Fibroblast of the aortic adventitia (primary cell): Measurements from ENCODE around the gene PADI2. TPM values are rescaled to one million over a fixed set of nuclear protein-coding genes. Genes with fewer than 3 reads are reported as not detected.
A peak's percentile ranks its signal among the peaks of the same experiment; 100 is the strongest.

ENCODE experiments used
- DNase-seq: peaks from one replicate; pipeline ENCODE4 v3.0.0-alpha.2; 2010; ENCODE audit warnings: low read depth
- H3K4me3 ChIP-seq: 2 replicates; pipeline ENCODE4 v1.5.1; 2011; ENCODE audit warnings: low read depth, mild to moderate bottlenecking, control low read depth, low read length, moderate library complexity
- total RNA-seq: library from RNA; depleted of rRNA; stranded (reverse); fragments of >200 nt; gene quantifications from 2 replicates; pipeline ENCODE4 v1.2.3, GENCODE V29; 2012; ENCODE audit warnings: low replicate concordance
- TF ChIP-seq, protein P1 (sequence below): IDR thresholded peaks from 2 replicates; pipeline ENCODE4 v1.5.1; 2011; ENCODE audit warnings: mild to moderate bottlenecking, low read length, control low read depth, inconsistent platforms; ENCODE audit not compliant: insufficient read depth

The PADI2 gene
- total RNA-seq, 1 donor, result 0.09 TPM

DNA sequence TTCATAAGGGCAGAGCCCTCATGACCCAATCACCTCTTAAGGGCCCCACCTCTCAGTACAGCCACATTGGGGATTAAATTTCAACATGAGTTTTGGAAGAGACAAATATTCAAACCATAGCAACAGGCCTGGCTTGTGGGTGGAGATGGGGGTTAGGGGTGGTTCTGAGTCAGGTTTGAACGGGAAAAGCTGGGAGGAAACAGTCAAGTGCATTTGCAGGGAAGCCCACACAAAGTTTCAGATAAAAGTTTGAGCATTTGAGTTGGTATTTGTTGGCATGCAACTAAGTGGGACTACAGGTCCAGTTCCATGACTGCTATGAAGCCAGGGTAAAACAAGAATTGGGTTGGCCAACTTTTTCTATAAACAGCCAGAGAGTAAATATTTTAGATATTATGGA lies 21.0 kb upstream of the PADI2 start:
- TF ChIP-seq, protein P1, sequence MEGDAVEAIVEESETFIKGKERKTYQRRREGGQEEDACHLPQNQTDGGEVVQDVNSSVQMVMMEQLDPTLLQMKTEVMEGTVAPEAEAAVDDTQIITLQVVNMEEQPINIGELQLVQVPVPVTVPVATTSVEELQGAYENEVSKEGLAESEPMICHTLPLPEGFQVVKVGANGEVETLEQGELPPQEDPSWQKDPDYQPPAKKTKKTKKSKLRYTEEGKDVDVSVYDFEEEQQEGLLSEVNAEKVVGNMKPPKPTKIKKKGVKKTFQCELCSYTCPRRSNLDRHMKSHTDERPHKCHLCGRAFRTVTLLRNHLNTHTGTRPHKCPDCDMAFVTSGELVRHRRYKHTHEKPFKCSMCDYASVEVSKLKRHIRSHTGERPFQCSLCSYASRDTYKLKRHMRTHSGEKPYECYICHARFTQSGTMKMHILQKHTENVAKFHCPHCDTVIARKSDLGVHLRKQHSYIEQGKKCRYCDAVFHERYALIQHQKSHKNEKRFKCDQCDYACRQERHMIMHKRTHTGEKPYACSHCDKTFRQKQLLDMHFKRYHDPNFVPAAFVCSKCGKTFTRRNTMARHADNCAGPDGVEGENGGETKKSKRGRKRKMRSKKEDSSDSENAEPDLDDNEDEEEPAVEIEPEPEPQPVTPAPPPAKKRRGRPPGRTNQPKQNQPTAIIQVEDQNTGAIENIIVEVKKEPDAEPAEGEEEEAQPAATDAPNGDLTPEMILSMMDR, result no peak
- peak; percentile 86 for DNase-seq
- H3K4me3 ChIP-seq, result no peak overlapping the region

DNA sequence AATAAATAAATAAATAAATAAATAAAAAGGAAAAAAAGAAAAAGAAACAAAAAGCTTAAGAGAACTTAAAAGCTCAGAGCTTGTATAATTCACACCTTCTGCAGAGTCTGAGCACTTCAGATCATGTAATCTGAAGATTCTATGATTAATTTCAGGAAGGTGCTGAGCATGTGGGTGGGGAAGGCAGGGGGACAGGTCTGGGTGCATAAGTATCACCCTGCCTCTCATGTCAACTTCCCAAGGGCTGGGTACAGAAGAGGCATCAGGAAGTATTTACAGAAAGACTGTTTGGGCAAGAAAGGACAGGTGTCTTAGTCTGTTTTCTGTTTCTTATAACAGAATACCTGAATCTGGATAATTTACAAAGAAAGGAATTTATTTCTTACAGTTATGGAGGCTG lies 20.4 kb upstream of the PADI2 start:
- TF ChIP-seq, protein P1, result no peak

GRCh38 chr1:17137441-17137840 lies 18.2 kb upstream of the PADI2 start:
- TF ChIP-seq, protein P1, result no peak
- H3K4me3 ChIP-seq, result no peak overlapping the region
- DNase-seq, result no peak

More for the DNA sequence above, 20.4 kb upstream of the PADI2 start:
- H3K4me3 ChIP-seq, result no peak overlapping the region
- DNase-seq, result no peak

DNA sequence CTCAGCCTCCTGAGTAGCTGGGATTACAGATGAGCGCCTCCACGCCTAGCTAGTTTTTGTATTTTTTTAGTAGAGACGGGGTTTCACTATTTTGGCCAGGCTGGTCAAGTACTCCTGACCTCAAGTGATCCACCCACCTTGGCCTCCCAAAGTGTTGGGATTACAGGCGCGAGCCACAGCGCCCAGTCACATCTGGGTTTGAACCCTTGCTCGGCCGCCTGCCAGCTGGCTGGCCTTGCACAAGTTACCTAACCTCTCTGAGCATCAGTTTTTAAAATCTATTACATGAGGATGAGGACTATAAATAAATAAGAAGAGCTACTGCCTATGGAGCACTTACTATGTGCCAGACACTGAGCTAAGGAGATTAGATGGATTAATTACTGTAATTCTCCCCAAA lies 17.7 kb upstream of the PADI2 start:
- H3K4me3 ChIP-seq, result no peak overlapping the region
- TF ChIP-seq, protein P1, result no peak
- no peak for DNase-seq

DNA sequence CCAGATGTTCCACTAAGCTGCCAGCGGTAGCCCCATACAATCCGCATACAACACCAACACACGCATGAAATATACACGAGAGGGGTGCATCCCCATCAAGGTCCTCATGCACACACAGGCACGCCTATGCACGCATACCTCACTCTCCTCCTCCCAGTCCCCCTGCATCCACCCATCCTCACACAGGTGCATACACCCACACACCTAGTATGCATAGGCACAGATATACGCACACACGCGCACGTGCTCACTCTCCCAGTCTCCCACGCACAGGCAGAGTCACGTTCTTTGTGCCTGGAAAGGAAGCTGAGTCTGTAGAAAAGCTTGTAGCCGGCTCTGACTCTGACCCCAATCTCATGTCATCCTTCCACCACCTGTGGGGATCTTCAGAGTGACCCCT lies 16.9 kb upstream of the PADI2 start:
- TF ChIP-seq, protein P1, result no peak
- DNase-seq, result no peak
- H3K4me3 ChIP-seq, result no peak overlapping the region

GRCh38 chr1:17135530-17135929 lies 16.3 kb upstream of the PADI2 start:
- TF ChIP-seq, protein P1, result no peak
- H3K4me3 ChIP-seq, result no peak overlapping the region
- DNase-seq, result no peak

- TF ChIP-seq, protein P1, result no peak
- no peak for DNase-seq
- no peak overlapping the region for H3K4me3 ChIP-seq
These were observed 15.5 kb upstream of the PADI2 start for GRCh38 chr1:17134724-17135123.
